Medulla oblongata (tissue), 1 donor: ENCODE data around the gene UBXN10.

Experiments used
- DNase-seq: peaks from one replicate; pipeline ENCODE4 v3.0.0-alpha.2; 2015; ENCODE audit errors: extremely low spot score

The UBXN10 gene, protein sequence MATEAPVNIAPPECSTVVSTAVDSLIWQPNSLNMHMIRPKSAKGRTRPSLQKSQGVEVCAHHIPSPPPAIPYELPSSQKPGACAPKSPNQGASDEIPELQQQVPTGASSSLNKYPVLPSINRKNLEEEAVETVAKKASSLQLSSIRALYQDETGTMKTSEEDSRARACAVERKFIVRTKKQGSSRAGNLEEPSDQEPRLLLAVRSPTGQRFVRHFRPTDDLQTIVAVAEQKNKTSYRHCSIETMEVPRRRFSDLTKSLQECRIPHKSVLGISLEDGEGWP

GRCh38 chr1:20185834-20186782 is at the start of gene UBXN10, which contains the start of gene PLA2G2C:
Gene UBXN10, plus strand, starts transcription at chr1:20186096. Its CDS starts 4,466 bp downstream, at chr1:20190562.
Gene PLA2G2C, minus strand, starts transcription at chr1:20186518. Its CDS starts 9,155 bp downstream, at chr1:20177363.
- peak; percentile 43 for DNase-seq

DNA sequence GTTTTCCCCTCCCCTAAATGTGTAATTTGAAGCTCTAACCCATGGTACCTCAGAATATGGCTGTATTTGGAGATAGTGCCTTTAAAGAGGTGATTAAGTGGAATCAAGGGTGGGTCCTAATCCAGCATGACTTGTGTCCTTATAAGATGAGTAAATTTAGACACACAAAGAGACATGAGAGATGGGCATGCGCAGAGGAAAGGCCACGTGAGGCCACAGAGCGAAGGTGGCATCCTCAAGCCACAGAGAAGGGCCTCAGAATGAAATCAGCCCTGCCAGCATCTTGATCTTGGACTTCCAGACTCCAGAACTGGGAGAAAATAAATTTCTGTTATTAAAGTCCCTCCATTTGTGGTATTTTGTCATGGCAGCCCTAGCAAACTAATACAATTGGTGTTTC is 49.6 kb upstream of the UBXN10 start:
- no peak for DNase-seq

DNA sequence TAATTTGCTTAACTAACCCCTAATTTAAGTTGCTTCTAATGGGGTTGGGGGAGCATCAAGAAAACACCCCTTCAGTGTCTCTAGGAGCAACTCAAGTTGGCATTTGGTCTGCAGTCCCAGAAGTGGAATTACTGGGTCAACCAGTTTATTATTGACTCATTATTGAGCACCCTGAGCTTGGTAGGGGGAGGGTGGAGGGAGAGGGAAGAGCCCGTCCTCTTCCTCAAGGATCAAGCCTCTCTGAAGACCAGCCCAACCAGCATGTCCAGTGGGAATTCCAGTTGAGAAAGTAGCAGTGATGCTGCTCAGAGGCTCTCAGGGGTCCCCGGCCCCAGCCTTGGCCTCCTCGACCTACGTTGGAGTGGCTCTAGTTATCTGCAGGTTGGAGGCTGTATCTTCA is 48.8 kb upstream of the UBXN10 start:
- DNase-seq, result no peak

DNA sequence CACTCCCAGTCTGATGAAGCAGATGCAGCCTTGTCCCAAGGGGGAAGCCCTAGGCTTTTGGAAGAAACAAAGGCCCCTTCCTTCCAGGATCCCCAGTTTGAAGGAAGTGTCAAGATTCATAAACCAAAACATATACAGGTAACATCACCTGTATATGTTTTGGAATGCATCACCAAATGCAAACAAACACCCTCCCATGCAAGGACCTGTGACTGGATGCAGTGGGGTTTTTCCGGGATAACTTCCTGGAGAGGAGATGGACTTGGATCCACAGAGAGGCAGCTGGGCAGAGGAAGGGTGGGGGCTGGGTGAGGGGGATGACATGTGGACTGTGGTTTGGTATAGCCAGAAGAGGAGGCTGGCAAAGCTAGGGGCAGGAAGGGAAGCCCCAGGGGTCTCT is 48.3 kb upstream of the UBXN10 start:
- DNase-seq, result no peak

DNA sequence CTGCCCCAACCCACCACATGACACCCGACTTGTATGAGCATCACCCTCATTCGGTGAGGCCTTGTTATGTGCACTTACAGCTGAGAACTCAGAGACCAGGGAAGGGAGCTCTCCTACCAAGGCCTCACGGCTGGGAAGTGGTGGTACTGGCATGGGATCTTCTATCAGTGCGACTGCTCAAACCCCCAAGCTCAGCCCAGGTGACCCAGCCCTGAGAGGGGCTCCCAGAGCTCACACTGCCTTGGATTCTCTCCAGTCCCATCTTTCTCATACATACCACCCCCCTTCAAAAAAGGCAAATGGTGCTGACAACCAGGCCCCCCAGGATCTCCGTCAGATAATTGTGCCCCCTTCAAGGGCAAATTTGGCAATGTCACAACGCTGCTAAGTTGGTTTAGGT is 47.5 kb upstream of the UBXN10 start:
- DNase-seq, result no peak

DNA sequence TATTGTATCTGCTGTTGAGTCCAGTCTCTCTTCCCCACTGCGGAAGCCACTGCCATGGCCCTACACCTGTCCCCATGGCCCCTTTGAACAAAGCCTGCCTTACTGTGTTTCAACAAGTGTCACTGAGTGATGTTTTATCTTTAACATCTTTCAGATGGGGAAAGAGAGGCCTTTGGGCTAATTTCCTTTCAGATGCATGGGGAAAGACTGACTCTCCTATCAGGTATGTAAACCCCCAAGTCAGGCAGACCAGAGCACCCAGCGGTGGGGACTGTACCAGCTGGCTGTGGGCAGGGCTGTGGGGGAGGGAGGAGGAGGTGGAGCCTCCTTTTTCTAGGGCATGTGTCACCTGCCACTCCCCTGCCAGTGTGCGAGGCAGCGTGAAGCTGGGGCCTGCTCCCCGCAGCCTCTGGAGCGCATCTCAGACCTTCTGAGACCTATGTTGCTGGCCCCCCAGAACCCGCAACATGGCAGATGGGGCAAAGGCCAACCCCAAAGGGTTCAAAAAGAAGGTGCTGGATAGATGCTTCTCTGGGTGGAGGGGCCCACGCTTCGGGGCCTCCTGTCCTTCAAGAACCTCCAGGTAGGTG is 46.8 kb upstream of the UBXN10 start, which contains the start of gene PLA2G2F:
Gene PLA2G2F, plus strand, starts transcription at position 363 of the 590 bp plus-strand sequence. Its CDS starts 105 bp downstream, at position 468.
- no peak for DNase-seq

DNA sequence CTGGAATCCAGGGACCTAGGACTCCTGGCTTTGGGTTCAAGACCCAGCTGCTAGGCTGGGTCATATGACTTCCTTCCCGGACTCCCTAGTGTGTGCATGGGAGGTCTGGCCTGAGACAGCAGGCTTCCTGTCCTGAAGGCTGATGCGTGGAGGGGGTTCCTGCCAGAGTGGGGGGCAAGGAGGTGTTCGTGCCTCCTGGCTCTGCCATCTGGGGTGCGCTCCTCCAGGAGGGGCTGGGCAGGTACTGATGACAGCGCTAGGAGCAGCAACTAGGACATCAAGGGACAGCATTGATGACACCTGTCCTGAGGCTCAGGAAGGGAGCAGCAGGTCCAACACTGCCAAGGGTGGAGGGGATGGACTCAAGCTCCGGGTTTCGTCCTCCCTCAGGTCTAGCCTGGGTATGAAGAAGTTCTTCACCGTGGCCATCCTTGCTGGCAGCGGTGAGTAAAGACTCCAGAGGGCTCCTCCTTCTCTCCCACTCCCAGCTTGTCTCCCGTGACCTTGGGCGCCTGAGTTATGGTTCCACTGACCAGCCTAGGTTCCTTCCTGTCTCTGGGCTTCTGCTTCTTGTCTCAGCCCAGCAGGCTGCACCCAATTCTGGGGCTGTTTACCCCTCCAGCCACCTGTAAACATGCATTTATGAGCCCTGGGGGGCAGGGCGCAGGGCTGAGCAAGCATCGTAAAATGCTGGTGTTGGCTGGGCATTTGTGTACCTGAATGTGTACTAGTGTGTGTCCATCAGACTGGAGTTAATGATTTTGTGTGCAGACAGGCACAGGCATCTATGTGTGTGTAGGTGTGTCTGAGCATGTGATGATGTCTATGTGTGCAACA is 45.9 kb upstream of the UBXN10 start:
- no peak for DNase-seq

GRCh38 chr1:20141001-20141400 is 44.9 kb upstream of the UBXN10 start:
- DNase-seq, result no peak

DNA sequence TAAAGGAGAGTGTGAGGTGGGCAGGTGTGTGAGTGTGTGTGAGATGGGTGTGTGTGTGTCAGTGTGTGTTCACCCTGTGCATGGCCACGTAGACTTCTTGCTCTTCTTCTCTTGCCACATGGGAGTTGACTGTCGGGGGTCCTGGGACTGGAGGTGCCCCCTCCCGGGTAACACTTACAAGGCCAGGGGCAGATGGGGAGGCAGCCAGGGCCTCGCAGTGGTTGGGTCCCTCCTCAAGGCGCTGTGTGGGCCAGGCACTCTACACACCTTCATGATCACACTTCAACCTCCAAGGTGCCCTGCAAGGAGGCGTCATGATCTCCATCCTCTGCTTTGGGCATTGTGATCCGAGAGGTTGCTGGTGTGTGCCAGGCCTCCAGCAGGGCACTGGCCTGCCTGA is 44.4 kb upstream of the UBXN10 start:
- no peak for DNase-seq

GRCh38 chr1:20142001-20142710 is 43.7 kb upstream of the UBXN10 start:
- DNase-seq, result no peak

- no peak for DNase-seq
Observed at GRCh38 chr1:20143318-20143717, 42.6 kb upstream of the UBXN10 start.

- no peak for DNase-seq
Observed at GRCh38 chr1:20143734-20144565, 41.9 kb upstream of the UBXN10 start.

DNA sequence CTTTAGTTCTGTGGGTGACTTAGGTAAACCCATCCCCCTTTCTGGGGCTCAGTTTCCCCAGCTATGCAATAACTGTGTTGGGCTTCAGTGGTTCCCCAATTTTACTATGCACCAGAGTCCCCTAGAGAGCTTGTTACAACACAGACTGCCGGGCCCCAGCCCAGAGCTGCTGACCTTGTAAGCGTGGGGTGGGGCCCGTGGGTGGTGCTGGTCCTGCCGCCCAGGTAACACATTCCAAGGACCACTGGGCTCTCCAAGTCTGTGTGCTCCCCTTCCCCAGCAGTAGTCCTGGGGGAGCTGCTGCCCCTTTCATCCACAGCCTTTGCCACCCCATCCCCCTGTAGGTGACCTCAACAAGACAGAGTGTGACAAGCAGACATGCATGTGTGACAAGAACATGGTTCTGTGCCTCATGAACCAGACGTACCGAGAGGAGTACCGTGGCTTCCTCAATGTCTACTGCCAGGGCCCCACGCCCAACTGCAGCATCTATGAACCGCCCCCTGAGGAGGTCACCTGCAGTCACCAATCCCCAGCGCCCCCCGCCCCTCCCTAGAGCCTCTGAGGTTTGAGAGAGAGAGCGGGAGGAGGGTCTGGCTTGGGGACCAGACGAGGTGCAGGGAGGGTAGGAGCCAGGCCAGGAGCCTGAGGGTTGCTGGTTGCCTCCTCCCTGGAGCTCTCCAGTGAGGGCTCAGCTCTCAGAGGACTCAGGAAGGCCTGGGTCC is 37.9 kb upstream of the UBXN10 start:
- DNase-seq, result no peak

GRCh38 chr1:20148571-20149500 is 37.1 kb upstream of the UBXN10 start:
- no peak for DNase-seq

DNA sequence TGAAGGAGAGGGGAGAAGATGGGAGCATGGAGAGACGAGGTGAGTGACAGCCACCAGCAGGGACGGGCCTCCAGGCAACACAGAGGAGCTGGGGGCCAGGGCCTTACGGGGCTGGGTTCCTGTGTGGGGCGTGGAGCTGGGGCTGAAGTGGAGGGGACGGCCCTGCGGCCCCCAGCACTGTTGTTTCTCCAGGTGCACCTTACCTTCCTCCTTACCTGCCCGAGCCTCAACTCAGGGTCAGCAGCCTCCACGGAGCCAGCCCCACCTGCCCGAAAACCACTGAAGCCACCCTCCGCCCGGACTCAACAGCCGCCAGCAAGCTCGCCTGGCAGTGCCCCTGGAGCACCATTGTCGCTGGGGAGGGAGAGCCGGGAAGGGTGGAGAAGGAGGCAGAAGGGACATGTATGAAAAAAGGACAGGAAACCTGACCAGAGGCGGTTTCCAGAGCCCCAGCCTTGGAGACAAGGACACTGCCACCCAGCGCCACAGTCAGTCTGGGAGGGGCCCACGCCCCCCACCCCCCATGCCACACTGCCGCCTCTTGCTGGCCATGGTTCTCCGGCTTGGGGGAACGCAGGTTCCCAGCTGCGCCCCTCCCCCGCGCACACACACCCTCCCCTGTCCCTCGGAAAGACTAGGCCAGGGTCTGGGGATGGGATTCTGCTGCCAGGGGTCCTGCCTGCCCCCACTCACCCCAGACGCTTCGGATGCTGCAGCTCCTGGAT is 36.1 kb upstream of the UBXN10 start:
- DNase-seq, result no peak

- DNase-seq, result no peak
Observed at GRCh38 chr1:20150326-20150705, 35.6 kb upstream of the UBXN10 start.

GRCh38 chr1:20150969-20151368 is 34.9 kb upstream of the UBXN10 start:
- no peak for DNase-seq
